SKM-1 treated with dmso at 0.1 percent for 144 hours (cell line): Measurements from ENCODE around the gene KLHL1.
A peak's percentile ranks its signal among the peaks of the same experiment; 100 is the strongest.
"Not testable (repeated sequence)": the region's sequence is repeated elsewhere in the genome, so short reads cannot be mapped to it uniquely, and the experiment has no call there.

ENCODE experiments used
- DNase-seq: peaks from one replicate; lab custom pipeline; 2025; ENCODE audit not compliant: unreplicated experiment; lab: John Stamatoyannopoulos, UW

KLHL1 gene

DNA sequence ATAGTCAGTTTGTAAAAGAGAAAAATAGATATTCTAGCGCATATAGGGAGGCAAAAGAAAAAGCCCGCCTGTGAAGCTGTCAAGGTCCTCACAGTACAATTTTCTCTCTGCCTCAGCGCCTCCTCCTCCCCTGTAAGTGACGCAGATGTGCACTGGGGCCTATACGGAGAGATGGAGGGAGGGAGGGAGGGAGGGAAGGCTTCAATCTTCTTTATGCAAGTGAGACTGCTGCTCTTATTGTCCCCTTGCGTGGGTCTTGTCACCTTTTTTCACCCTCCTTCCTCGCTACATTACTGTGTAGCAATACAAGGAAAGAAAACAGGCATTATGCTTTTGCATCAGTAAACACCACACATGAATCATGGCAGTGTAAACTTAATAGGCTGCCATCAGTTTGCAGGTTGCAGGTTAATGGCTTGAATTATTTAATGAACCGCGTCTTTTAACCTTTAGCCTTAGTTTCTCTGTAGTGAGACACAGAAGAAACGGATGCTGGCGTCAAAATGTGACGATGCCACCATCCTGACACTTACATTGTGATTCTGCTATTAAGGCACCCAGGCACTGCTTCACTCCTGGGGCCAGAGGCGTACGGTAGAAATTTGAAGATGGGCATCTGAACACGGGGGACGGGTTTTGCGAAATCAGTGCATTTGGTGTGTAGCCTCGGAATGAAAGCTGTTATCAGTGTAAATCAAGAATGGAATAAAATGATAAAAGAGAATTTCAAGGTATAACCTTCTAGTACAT, at the start of gene KLHL1:
TSS of gene KLHL1 (minus strand) at position 97 of the 750 bp plus-strand sequence. CDS start 753 bp downstream, outside the sequence.
- DNase-seq = no peak

DNA sequence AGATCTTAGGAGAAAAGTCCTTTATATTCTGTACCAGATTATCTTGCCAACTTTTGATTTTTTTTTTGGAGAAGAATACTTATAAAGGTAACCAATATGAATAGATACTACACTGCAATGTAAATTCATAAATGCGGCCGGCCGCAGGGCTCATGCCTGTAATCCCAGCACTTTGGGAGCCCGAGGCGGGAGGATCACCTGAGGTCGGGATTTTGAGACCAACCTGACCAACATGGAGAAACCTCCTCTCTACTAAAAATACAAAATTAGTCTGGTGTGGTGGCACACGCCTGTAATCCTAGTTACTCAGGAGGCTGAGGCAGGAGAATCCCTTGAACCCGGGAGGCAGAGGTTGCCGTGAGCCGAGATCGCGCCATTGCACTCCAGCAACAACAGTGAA, 34.4 kb upstream of the KLHL1 start:
- not testable (repeated sequence) for DNase-seq

DNA sequence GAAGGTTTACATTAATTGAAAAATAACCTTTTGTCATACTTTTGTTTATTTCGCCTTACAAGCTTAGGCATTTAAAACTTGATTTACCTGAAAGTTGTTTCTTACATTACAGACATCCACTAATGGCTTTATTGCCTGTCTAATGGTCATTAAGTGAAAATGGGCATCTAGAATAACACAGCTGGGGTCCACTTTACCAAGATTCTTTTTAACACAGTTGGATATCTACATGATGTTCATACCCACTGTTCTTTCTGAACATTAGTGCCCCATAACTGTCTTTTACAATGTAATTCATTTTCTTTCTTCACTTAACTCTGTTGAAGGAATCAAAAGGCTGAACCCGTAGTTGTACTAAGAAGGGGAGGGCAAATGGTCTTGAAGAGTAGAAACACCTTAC, 19.8 kb upstream of the KLHL1 start:
- DNase-seq = no peak

- no peak for DNase-seq
These were observed 17.4 kb upstream of the KLHL1 start for GRCh38 chr13:70125693-70126092.

- no peak for DNase-seq
These were observed 9.2 kb upstream of the KLHL1 start for GRCh38 chr13:70117338-70117905.

DNA sequence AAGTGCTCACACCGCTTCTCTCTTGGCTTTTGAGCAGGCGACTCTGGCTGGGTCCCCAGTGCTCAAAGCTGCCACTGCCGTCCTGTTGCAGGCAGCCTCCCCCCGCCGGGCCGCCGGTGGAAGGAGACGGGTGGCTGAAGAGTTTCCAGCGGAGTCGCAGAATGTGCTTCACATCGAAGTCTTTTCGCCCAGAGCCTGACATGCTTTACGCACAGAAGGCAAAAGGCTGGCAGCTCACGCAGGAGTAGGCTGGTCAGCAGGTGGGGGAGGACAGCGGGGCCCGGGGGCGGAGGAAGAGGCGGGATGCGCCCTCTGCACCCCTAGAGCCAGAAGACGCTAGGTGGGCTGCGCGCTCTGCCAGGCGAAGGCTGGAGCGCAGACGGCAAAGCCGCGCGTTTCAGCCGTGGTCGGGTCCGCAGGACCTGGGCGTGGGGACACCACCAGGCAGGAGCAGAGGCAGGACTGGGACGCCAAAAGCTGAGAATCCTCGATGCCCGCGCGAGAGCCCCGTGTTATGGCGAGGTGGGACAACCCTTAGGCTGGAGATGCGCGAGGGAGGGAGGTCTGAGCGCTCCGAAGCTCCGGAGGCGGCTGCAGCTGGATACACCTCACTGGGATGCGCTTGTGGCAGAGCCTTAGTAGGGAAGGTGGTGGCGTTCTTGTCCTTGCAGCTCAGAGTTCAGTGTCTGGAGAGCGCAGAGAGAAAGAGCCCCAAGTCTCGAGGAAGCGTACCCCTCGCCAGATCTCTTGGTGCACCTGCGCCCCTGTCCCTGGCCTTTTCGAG, 562 bp downstream of the KLHL1 start, which contains the start of gene ATXN8OS:
TSS of gene ATXN8OS (plus strand) at position 329 of the 784 bp plus-strand sequence.
- no peak for DNase-seq

- no peak for DNase-seq
These were observed 1.1 kb downstream of the KLHL1 start for GRCh38 chr13:70107125-70107497.

- DNase-seq = no peak
These were observed 3.8 kb downstream of the KLHL1 start for GRCh38 chr13:70104481-70104880.

GRCh38 chr13:70098669-70099068, 9.6 kb downstream of the KLHL1 start:
- DNase-seq = no peak

DNA sequence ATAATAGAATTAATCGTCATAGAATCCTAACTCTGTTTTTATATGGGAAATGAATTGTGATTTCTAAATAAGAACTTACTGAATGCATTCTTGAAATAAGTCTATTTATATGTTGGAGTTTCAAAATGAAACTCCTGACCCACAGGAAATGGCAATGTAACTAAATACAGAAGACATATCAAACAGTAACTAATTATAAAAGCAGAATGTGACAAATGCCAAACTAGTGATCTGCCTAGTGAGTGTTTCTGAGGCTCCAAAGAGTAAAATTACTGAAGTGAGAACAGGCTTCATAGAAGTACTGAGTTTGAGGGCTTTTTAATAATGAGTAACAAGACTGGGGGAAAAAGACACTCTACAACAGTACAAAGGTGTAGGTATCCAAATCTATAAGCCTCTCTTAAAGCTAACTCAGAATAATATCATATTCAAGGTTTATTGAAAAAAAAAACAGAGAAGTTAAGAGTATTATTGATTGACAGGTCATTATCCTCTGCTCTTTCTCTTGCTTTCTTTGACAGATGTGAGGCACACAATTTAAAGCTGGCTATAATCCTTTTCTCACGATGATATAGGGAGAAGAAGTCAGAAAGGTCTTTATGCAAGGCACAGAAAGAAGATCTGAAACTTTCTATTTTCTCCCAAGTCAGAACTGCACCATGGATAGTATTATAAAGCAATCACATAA, 18.1 kb downstream of the KLHL1 start:
- DNase-seq = no peak

DNA sequence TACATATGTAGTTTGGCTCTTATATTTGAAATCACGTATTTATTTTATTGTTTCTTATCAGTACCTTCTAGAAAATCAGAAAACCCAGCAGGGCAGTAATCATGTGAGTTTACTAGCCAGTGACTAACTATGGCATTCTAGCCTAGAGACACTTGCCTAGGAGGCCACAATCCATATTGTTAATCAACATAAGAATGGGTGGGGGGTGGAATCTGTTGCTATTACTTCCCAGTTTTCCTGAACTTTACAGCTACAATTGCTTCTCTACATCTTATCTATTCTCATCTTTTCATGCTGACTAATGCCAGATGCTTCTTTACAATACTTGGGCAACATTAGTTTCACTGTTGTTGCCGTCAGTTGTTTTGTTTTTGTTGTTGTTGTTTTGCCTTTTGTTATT, 19.3 kb downstream of the KLHL1 start:
- no peak for DNase-seq

- no peak for DNase-seq
These were observed 21.0 kb downstream of the KLHL1 start for GRCh38 chr13:70087247-70087646.

- DNase-seq = no peak
These were observed 28.2 kb downstream of the KLHL1 start for GRCh38 chr13:70080012-70080411.

DNA sequence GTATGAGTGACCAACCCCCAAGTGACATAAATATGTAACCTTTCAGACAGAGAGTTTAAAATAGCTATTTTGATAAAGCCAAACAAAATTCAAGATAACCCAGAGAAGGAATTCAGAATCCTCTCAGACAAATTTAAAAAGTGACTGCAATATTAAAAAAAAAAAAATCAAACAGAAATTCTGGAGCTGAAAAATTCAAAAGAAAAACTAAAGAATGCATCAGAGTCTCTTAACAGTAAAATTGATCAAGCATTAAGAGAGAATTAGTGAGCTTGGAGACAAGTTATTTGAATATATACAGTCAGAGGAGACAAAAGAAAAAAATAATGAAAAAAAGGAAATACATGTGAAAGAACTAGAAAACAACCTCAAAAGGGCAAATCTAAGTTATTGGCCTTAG, 53.7 kb downstream of the KLHL1 start:
- DNase-seq = no peak

DNA sequence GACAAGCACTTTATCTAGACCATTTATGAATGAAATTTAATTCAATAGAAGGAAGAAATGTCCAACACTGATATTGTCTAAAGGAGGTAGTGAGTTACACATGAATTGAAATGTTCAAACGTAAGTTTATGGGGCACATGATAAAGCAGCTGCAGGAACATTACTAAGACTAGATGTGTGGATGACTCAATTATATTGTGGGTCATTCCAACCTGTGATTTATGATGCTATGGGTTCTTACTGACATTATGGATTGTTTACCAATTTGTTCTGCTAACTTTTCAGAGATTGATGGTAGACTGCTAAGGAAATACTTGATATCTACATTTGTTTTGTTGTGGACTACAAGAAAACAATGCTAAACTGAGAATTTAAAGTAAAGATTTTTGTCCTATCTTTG, 56.7 kb downstream of the KLHL1 start:
- no peak for DNase-seq

GRCh38 chr13:70043685-70044084, 64.6 kb downstream of the KLHL1 start:
- peak; percentile 6 for DNase-seq

GRCh38 chr13:70042193-70042592, 66.1 kb downstream of the KLHL1 start:
- no peak for DNase-seq

GRCh38 chr13:70034286-70034685, 74.0 kb downstream of the KLHL1 start:
- DNase-seq = no peak

GRCh38 chr13:70027551-70027950, 80.7 kb downstream of the KLHL1 start:
- DNase-seq = no peak

DNA sequence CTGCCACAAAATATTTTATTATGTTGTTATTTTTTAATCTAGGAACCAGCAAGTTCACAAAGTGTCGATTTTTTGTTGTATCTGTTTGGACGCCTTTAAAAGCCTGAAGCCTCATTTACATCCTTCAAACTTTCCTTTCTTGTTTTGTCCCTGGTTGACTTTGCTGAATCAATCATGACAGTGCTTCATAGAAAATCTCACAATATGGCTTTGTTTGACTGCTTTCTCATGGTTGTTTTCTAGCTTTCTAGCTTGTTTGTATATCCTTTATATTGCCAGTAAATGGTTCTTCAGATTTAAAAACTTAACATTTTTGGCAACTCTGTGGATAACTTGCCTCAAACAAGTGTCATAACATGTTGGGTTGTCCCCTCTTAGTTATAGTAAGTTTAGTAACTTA, 84.7 kb downstream of the KLHL1 start:
- no peak for DNase-seq

DNA sequence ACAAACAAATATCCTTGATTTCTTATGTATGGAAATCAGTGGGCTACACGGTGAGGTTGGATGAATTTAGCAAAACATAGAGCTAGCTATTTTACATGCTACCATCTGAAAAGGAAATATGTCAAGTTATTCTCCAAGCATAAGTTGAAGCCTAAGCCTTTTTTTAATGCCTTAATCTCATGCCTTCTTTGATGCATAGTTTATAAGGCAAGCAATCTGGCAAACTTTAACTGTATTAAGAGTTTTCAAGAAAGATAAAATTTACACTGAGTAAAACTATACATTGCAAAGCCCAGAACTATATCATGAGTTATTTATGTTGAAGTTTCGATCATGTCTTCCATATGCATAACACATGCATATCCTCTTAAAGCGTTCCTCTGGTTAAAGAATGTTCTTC, 85.6 kb downstream of the KLHL1 start:
- no peak for DNase-seq
